Upper lobe of right lung (tissue), 1 donor: ENCODE measurements around the gene GRID1. TPM values are rescaled to one million over a fixed set of nuclear protein-coding genes. Genes with fewer than 3 reads are reported as not detected.

Experiments
- ATAC-seq: fragments of 200-7000 bp; cut with Tn5 transposase; one replicate; pipeline ENCODE4 v1.9.1; 2020; ENCODE audit warnings: mild to moderate bottlenecking, moderate library complexity
- DNase-seq: peaks from one replicate; pipeline ENCODE4 v3.0.0-alpha.2; 2020
- H3K27ac ChIP-seq: fragments of 200-600 bp; one replicate; pipeline ENCODE4 v1.8.0; 2022
- H3K27me3 ChIP-seq: fragments of 200-600 bp; one replicate; pipeline ENCODE4 v1.8.0; 2022; ENCODE audit warnings: mild to moderate bottlenecking
- H3K36me3 ChIP-seq: fragments of 200-600 bp; one replicate; pipeline ENCODE4 v1.8.0; 2022
- H3K4me1 ChIP-seq: fragments of 200-600 bp; one replicate; pipeline ENCODE4 v1.8.0; 2022
- H3K4me3 ChIP-seq: fragments of 200-600 bp; one replicate; pipeline ENCODE4 v1.8.0; 2022; ENCODE audit warnings: mild to moderate bottlenecking
- H3K9me3 ChIP-seq: fragments of 200-600 bp; one replicate; pipeline ENCODE4 v1.8.0; 2022
- CTCF ChIP-seq: fragments of 200-600 bp; IDR thresholded peaks from one replicate; pipeline ENCODE4 v1.8.0; 2022; ENCODE audit warnings: antibody characterized with exemption
- intact Hi-C: fragments of 100-400 bp; cut with DNase I; formaldehyde crosslinking; loops from one replicate; pipeline ENCODE4 v1.11.0; 2022
- total RNA-seq: library from RNA; stranded (reverse); fragmentation: NEBNext Ultra II Directional; extraction: Animal tissue kit (Norgen Biotek cat#: 25700); gene quantifications from one replicate; pipeline ENCODE4 v1.2.1, GENCODE V29; 2021
- donor health status: DM: no; HTN: yes; CAD: no; lungs with severe emphysema.

GRID1 gene
- total RNA-seq, 1 donor from 2014 or later, result 3.0 TPM

- H3K4me1 ChIP-seq, result no peaks in the 10 kb centered on the region
- ATAC-seq (no peak), DNase-seq (no peak)
- no peaks in the 10 kb centered on the region for H3K27me3 ChIP-seq
- H3K9me3 ChIP-seq, result no peaks in the 10 kb centered on the region
- no peaks in the 10 kb centered on the region for H3K36me3 ChIP-seq
- intact Hi-C loops, result no loop called here
- H3K27ac ChIP-seq, result no peak overlapping the region
- TF ChIP-seq CTCF, result no peak
- H3K4me3 ChIP-seq, result no peak overlapping the region
Measured at GRCh38 chr10:86130041-86130440, 236.6 kb downstream of the GRID1 start.

GRCh38 chr10:86128360-86128759 is 238.2 kb downstream of the GRID1 start:
- Histone ChIP-seq H3K9me3 (no peaks in the 10 kb centered on the region), H3K4me1 (no peaks in the 10 kb centered on the region), H3K36me3 (no peaks in the 10 kb centered on the region), H3K4me3 (no peak overlapping the region), H3K27ac (no peak overlapping the region), H3K27me3 (no peaks in the 10 kb centered on the region)
- TF ChIP-seq CTCF, result no peak
- no peak for ATAC-seq
- intact Hi-C loops, result no loop called here
- no peak for DNase-seq

GRCh38 chr10:86127274-86127819 is 239.2 kb downstream of the GRID1 start:
- no peaks in the 10 kb centered on the region for H3K4me1 ChIP-seq
- DNase-seq (no peak), ATAC-seq (no peak)
- H3K27ac ChIP-seq, result no peak overlapping the region
- H3K4me3 ChIP-seq, result no peak overlapping the region
- H3K36me3 ChIP-seq, result no peaks in the 10 kb centered on the region
- no peak for TF ChIP-seq CTCF
- intact Hi-C loops, result no loop called here
- no peaks in the 10 kb centered on the region for H3K9me3 ChIP-seq
- H3K27me3 ChIP-seq, result no peaks in the 10 kb centered on the region

GRCh38 chr10:86124734-86125133 is 241.9 kb downstream of the GRID1 start:
- no peak for ATAC-seq
- no peaks in the 10 kb centered on the region for H3K36me3 ChIP-seq
- TF ChIP-seq CTCF, result no peak
- intact Hi-C loops, result no loop called here
- H3K4me3 ChIP-seq, result no peak overlapping the region
- H3K4me1 ChIP-seq, result no peaks in the 10 kb centered on the region
- H3K27me3 ChIP-seq, result no peaks in the 10 kb centered on the region
- no peak overlapping the region for H3K27ac ChIP-seq
- no peak for DNase-seq
- no peaks in the 10 kb centered on the region for H3K9me3 ChIP-seq

GRCh38 chr10:86123715-86124114 is 242.9 kb downstream of the GRID1 start:
- Histone ChIP-seq H3K9me3 (no peaks in the 10 kb centered on the region), H3K36me3 (no peaks in the 10 kb centered on the region), H3K27me3 (no peaks in the 10 kb centered on the region), H3K4me1 (no peaks in the 10 kb centered on the region), H3K27ac (no peak overlapping the region), H3K4me3 (no peak overlapping the region)
- TF ChIP-seq CTCF, result no peak
- intact Hi-C loops, result no loop called here
- no peak for ATAC-seq
- DNase-seq, result no peak

GRCh38 chr10:86123304-86123703 is 243.3 kb downstream of the GRID1 start:
- Histone ChIP-seq H3K4me1 (no peaks in the 10 kb centered on the region), H3K9me3 (no peaks in the 10 kb centered on the region), H3K36me3 (no peaks in the 10 kb centered on the region), H3K4me3 (no peak overlapping the region), H3K27ac (no peak overlapping the region), H3K27me3 (no peaks in the 10 kb centered on the region)
- TF ChIP-seq CTCF, result no peak
- intact Hi-C loops, result no loop called here
- ATAC-seq (no peak), DNase-seq (no peak)
